GM12892 (cell line): ENCODE measurements around the gene CRIP1.

Experiments
- POLR2A ChIP-seq: IDR thresholded peaks from 2 replicates; pipeline ENCODE4 v1.6.1; 2011; ENCODE audit warnings: low read depth, low read length, control low read depth
- POLR2AphosphoS5 ChIP-seq: IDR thresholded peaks from 2 replicates; pipeline ENCODE4 v1.6.1; 2011; ENCODE audit warnings: low read depth, low read length, control low read depth
- TAF1 ChIP-seq: IDR thresholded peaks from 2 replicates; pipeline ENCODE4 v1.6.1; 2011; ENCODE audit warnings: low read depth, mild to moderate bottlenecking, control low read depth, low read length, borderline replicate concordance

DNA sequence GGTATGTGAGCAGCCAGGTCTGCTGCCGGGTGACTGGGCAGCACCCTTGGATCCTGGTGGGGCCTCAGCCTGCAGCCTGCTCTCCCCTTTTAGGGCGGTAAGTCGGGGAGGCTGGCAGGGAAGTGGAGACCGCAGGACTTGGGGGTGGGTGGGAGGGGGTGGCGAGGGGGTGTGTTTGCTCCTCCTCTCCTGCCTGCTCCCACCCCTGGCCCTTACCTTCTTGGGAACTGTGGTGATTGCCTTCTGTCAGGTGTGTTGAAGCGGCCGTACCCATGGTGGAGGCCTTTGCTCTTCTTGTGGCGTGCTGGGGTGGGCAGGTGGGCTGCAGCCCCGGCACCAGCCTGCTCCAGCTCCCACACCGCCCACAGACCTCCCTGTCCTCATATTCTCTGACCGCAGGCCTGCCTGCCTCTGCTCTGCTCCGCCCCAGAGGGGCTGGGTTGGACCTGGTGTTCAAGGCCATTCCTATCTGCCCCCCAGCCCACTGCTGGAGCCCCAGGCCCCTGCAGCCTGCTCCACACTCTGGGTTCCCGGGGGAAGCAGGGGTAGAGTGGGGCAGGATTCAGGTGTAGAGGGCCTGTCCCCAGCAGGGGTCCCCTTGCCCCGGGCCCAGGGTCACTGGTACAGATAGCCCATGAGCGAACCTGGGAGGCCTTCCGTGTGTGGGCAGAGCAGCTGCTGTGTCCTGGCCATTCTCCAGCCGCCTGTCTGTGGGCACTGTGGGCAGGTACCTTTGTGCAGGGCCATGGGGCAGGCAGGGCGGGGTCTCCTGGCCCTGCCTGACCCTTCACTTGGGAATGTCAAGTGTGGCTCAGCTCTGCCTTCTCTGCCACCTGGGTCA, 9.5 kb downstream of the CRIP1 start:
- TF ChIP-seq POLR2AphosphoS5 = no peak
- TF ChIP-seq TAF1 = no peak
- TF ChIP-seq POLR2A = no peak
